Thyroid gland (tissue), 4 donors: ENCODE data around the gene MAPRE2.

ENCODE experiments used
- CTCF ChIP-seq, 6 experiments: fragments of 200-600 bp in 3 of 6; fragments of 450-650 bp in 3 of 6; sonication (generic) in 3 of 6; IDR thresholded peaks; one replicate each; pipeline ENCODE4 v1.5.1; 2016 to 2019; ENCODE audit warnings: antibody characterized with exemption in 6 of 6, mild to moderate bottlenecking in 2 of 6, inconsistent platforms in 1 of 6, moderate library complexity in 1 of 6
- POLR2A ChIP-seq, 2 donors: fragments of 450-650 bp; IDR thresholded peaks; one replicate each; pipeline ENCODE4 v1.6.1; 2017; ENCODE audit warnings: antibody characterized with exemption in 2 of 2, mild to moderate bottlenecking in 2 of 2, moderate library complexity in 1 of 2

GRCh38 chr18:35029103-35029502 is 12.1 kb upstream of the MAPRE2 start:
- TF ChIP-seq CTCF (IDR thresholded peaks at IDR 0.05), result no peak
- TF ChIP-seq POLR2A (IDR thresholded peaks at IDR 0.05), result no peak
